ENCODE data around the gene SUSD2.
"Not testable (repeated sequence)": the region's sequence is repeated elsewhere in the genome, so short reads cannot be mapped to it uniquely, and the experiment has no call there.

SUSD2 gene

GRCh38 chr22:24185501-24186351 lies 4.4 kb downstream of the SUSD2 start:
- no peak for DNase-seq (ENCODE audit: low read depth, low spot score)
- no peak overlapping the region for H3K4me3 ChIP-seq (ENCODE audit: low read length)

- DNase-seq (ENCODE audit: low read depth, low spot score): no peak
- no peak overlapping the region for H3K4me3 ChIP-seq (ENCODE audit: low read length)
These were observed 5.1 kb downstream of the SUSD2 start for GRCh38 chr22:24186352-24186740.

GRCh38 chr22:24186892-24187670 lies 5.8 kb downstream of the SUSD2 start:
- H3K4me3 ChIP-seq (ENCODE audit: low read length): no peak overlapping the region
- no peak for DNase-seq (ENCODE audit: low read depth, low spot score)

DNA sequence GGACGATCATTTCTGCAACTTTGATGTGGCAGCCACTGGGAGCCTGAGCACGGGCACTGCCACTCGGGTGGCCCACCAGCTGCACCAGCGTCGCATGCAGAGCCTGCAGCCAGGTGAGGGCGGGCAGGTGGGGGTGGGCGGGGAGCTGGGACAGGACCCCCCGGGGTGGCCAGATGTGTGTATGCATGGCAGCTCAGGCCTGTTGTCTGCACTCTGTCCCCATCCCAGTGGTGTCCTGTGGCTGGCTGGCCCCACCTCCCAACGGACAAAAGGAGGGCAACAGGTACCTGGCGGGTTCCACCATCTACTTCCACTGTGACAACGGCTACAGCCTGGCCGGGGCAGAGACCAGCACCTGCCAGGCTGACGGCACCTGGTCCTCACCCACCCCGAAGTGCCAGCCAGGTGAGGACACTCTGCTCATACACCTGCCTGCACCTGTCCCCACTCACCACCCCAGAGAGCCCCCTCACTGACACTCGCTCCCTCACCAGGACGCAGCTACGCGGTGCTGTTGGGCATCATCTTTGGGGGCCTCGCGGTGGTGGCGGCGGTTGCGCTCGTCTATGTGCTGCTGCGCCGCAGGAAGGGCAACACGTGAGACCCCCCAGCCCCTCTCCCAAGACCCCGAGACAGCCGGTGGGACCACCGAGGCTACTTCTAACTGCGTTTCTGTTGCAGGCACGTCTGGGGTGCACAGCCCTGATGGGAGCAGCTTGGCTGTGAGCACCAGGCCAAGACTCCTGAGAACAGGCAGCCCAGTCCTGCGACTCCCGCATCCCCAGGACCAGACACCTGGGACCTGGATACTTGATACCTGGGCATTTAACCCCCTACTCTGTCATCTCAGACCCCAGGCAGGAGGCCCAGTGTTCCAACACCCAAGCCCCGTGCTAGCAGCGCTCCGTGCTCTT lies 6.7 kb downstream of the SUSD2 start:
- no peak overlapping the region for H3K4me3 ChIP-seq (ENCODE audit: low read length)
- DNase-seq (ENCODE audit: low read depth, low spot score): no peak

DNA sequence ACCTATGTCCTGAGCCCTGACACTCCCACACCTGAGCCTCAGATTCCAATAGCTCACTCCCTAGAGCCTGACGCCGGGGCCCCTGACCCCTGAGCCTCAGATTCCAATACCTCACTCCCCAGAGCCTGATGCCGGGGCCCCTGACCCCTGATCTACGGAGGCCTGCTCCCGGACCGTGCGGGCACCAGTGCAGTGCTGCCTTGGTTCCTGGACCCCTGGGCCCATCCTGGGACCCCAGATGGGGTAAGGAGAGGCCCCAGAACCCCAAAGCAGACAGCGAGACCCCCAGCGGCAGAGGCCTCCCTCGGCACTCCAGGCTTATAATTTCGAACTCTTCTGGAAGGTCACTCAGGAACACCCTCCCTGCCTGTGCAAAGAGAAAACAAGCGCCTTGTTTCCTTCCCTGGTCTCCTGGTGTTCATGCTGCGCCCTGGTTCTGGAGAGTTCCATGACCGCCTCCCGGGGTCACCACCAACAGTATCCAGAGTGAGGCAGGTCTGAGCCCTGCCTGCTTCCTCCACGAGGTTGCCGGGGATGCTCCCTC lies 7.5 kb downstream of the SUSD2 start:
- DNase-seq (ENCODE audit: low read depth, low spot score): no peak

DNA sequence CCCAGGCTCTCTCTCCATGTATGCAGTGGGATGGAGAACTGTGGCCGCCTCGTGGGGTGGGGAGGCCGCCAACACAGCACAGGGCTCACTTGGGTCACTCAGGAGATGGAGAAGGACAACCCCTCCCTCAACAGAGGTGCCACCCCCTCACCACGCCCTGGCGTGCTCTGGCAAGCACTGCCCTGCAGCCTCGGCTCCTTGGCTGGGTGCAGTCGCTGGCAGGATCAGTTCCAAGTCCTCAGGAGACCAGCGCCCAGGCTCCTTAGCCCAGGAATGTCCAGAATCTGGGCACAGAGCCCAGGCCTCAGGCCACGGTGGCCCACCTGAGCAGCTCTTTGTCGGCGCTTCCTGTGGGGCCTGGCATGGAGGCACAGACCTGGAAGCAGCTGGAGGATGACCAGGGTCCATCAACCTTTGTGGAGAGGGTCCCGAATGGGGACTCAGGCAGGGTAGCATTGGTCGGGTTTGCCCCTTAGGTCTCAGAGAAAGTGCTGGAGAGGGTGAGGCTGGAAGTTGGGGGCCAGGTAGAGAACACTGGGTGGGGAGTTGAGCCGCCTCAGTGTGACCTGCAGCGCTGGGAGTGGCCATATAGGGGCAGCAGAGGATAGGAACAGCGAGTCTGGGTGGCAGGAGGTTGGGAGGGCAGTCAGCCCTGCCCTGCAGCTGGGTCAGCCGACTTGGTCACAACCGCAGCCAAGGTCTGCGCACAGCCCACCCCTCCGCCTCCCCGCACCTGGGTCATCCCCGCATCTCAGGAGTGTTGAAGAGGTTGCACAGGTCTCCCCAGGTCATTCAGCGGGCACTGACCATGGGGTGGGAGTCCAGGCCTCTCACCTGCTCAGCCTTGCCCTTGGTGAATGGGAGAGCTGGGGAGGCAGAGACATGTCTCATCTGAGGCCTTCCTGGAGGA lies 8.2 kb downstream of the SUSD2 start:
- peak; percentile 15 for DNase-seq (ENCODE audit: low read depth, low spot score)
- H3K4me3 ChIP-seq (ENCODE audit: low read length): no peak overlapping the region

More for the DNA sequence above, 7.5 kb downstream of the SUSD2 start:
- H3K4me3 ChIP-seq (ENCODE audit: low read length): no peak overlapping the region

- H3K4me3 ChIP-seq (ENCODE audit: low read length): no peak overlapping the region
- DNase-seq (ENCODE audit: low read depth, low spot score): no peak
These were observed 8.9 kb downstream of the SUSD2 start for GRCh38 chr22:24190159-24190540.

GRCh38 chr22:24190596-24191208 lies 9.4 kb downstream of the SUSD2 start:
- DNase-seq (ENCODE audit: low read depth, low spot score): no peak
- no peak overlapping the region for H3K4me3 ChIP-seq (ENCODE audit: low read length)

DNA sequence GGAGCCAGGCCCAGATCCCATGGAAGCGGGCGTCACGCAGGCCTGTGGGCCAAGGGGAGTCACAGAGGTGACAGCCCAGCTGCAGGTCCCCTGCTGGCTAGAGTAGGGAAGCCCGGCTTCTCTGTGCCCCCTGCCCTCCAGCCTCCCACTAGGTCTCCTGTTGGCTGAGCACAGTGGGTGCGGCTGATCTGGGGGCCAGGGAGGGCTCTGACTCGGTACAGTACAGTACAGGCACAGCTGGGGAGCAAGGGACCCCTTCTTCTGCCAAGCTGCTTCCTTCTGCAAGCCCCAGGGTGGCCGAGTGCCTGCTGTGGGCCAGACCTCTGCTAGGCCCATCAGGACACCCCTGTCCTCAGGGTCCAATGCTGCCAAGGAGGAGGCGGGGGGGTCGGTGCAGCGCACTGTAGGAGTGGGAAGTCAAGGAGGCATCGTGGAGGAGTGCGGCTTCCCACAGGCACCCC lies 10.1 kb downstream of the SUSD2 start:
- no peak overlapping the region for H3K4me3 ChIP-seq (ENCODE audit: low read length)
- no peak for DNase-seq (ENCODE audit: low read depth, low spot score)

DNA sequence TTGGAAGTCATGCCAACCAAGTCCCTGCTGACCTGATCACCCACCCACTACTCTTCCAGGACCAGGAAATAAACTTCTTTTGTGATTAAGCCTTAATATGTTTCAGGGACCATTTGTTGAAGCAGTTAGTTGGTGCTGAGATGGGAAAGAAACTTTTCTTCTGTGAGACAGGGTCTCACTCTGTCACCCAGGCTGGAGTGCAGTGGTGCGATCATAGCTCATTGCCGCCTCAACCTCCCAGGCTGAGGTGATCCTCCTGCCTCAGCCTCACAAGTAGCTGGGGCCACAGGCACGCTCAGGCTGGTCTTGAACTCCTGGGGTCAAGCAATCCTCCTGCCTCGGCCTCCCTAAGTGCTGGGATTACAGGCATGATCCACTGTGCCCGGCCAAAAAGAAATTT lies 10.6 kb downstream of the SUSD2 start:
- no peak for DNase-seq (ENCODE audit: low read depth, low spot score)
- H3K4me3 ChIP-seq (ENCODE audit: low read length): no peak overlapping the region

DNA sequence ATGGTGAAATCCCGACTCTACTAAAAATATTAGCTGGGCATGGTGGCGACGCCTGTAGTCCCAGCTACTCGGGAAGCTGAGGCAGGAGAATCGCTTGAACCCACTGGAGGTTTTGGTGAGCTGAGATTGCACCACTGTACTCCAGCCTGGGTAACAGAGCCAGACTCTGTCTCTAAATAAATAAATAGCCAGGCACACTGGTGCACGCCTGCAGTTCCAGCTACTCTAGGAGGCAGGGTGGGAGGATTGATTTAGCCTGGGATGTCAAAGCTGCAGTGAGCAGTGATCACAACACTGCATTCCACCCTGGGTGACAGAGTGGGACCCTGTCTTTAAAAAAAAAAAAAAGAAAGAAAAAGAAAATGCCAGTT lies 17.4 kb downstream of the SUSD2 start:
- no peak for DNase-seq (ENCODE audit: low read depth, low spot score)
- H3K4me3 ChIP-seq (ENCODE audit: low read length): no peak overlapping the region

GRCh38 chr22:24200619-24201212 lies 19.4 kb downstream of the SUSD2 start:
- no peak for DNase-seq (ENCODE audit: low read depth, low spot score)
- H3K4me3 ChIP-seq (ENCODE audit: low read length): no peak overlapping the region

GRCh38 chr22:24201681-24202614 lies 20.7 kb downstream of the SUSD2 start:
- DNase-seq (ENCODE audit: low read depth, low spot score): no peak
- H3K4me3 ChIP-seq (ENCODE audit: low read length): no peak overlapping the region

DNA sequence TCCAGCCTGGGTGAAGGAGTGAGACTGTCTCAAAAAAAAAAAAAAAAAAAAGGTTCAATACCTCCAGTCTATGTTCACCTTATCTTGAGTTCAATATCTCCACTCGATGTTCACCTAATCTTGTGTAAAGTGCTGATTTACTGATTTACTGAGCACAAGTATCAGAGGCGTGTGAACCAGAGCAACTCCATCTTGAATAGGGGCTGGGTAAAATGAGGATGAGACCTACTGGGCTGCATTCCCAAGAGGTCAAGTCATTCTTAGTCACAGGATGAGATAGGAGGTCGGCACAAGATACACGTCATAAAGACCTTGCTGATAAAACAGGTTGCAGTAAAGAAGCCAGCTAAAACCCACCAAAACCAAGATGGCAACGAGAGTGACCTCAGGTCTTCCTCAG lies 22.6 kb downstream of the SUSD2 start:
- not testable (repeated sequence) for DNase-seq (ENCODE audit: low read depth, low spot score); H3K4me3 ChIP-seq (ENCODE audit: low read length)

- DNase-seq (ENCODE audit: low read depth, low spot score): no peak
- H3K4me3 ChIP-seq (ENCODE audit: low read length): no peak overlapping the region
These were observed 24.3 kb downstream of the SUSD2 start for GRCh38 chr22:24205438-24206195.
